AG04450 (cell line): ENCODE results near the gene HS6ST2. TPM values are rescaled to one million over a fixed set of nuclear protein-coding genes. Genes with fewer than 3 reads are reported as not detected.

ENCODE experiments used
- CTCF ChIA-PET: fragments of 300-600, 350-600 bp; formaldehyde crosslinking; extraction: SDS; loops from one replicate; lab custom pipeline; 2022; ENCODE audit warnings: antibody characterized with exemption, inconsistent platforms; lab: Charles Lee
- POLR2A ChIA-PET: fragments of 350-600 bp; formaldehyde crosslinking; extraction: SDS; loops from one replicate; lab custom pipeline; 2021; ENCODE audit warnings: antibody characterized with exemption, inconsistent platforms; lab: Yijun Ruan, JAX
- DNase-seq: peaks from one replicate; pipeline ENCODE4 v3.0.0-alpha.2; 2011; ENCODE audit warnings: low read depth, low spot score
- H3K27ac ChIP-seq: one replicate; pipeline ENCODE4 v1.5.1; 2012; ENCODE audit warnings: low read depth, low read length, control low read depth
- H3K27me3 ChIP-seq: one replicate; pipeline ENCODE4 v1.6.0; 2012; ENCODE audit warnings: low read length; ENCODE audit not compliant: control insufficient read depth, insufficient read depth
- H3K4me3 ChIP-seq: 2 replicates; pipeline ENCODE4 v1.5.1; 2011; ENCODE audit warnings: mild to moderate bottlenecking, low read depth, low read length, control low read depth
- H3K9me3 ChIP-seq: 2 replicates; pipeline ENCODE4 v1.5.1; 2012; ENCODE audit warnings: low read length; ENCODE audit not compliant: control insufficient read depth, insufficient read depth
- CTCF ChIP-seq: IDR thresholded peaks from 2 replicates; pipeline ENCODE4 v1.5.1; 2011; ENCODE audit warnings: low read depth, low read length, control low read depth, inconsistent platforms
- polyA plus RNA-seq: library from polyadenylated mRNA; depleted of rRNA; stranded (reverse); fragments of >200 nt; gene quantifications from 2 replicates; pipeline ENCODE4 v1.2.3, GENCODE V29; 2011

The HS6ST2 gene
- polyA plus RNA-seq, 1 experiment = not detected

GRCh38 chrX:132602701-132603100, 355.7 kb downstream of the HS6ST2 start:
- POLR2A ChIA-PET = no interaction called here
- DNase-seq = no peak
- no peaks in the 10 kb centered on the region for H3K27me3 ChIP-seq
- CTCF ChIA-PET = interaction anchor here (0.9 kb wide), 1 partner anchor 310 kb away, joined by 3 read pairs; no protein-coding TSS in a partner anchor
- H3K27ac ChIP-seq = no peak overlapping the region
- no peaks in the 10 kb centered on the region for H3K9me3 ChIP-seq
- TF ChIP-seq CTCF = no peak
- no peak overlapping the region for H3K4me3 ChIP-seq

GRCh38 chrX:132594999-132595398, 363.4 kb downstream of the HS6ST2 start:
- no peak overlapping the region for H3K27ac ChIP-seq
- ChIA-PET CTCF (interaction anchor here (2.7 kb wide), 1 partner anchor 302 kb away, joined by 10 read pairs; no protein-coding TSS in a partner anchor), POLR2A (no interaction called here)
- no peak for TF ChIP-seq CTCF
- no peak for DNase-seq
- H3K9me3 ChIP-seq = no peaks in the 10 kb centered on the region
- H3K27me3 ChIP-seq = no peaks in the 10 kb centered on the region
- H3K4me3 ChIP-seq = no peak overlapping the region

GRCh38 chrX:132594129-132594528, 364.3 kb downstream of the HS6ST2 start:
- Histone ChIP-seq H3K4me3 (no peak overlapping the region), H3K9me3 (no peaks in the 10 kb centered on the region), H3K27me3 (no peaks in the 10 kb centered on the region), H3K27ac (no peak overlapping the region)
- ChIA-PET POLR2A (no interaction called here), CTCF (interaction anchor here (2.7 kb wide), 1 partner anchor 301 kb away, joined by 10 read pairs; no protein-coding TSS in a partner anchor)
- no peak for DNase-seq
- no peak for TF ChIP-seq CTCF

- Histone ChIP-seq H3K27ac (no peak overlapping the region), H3K4me3 (no peak overlapping the region), H3K9me3 (no peaks in the 10 kb centered on the region), H3K27me3 (no peaks in the 10 kb centered on the region)
- no peak; the same call in 1 of the 2 replicates for TF ChIP-seq CTCF
- ChIA-PET CTCF (interaction anchor here (2.7 kb wide), 1 partner anchor 300 kb away, joined by 10 read pairs; no protein-coding TSS in a partner anchor), POLR2A (no interaction called here)
- DNase-seq = no peak
Measured at GRCh38 chrX:132592880-132593279, 365.5 kb downstream of the HS6ST2 start.

GRCh38 chrX:132591719-132592275, 366.6 kb downstream of the HS6ST2 start:
- DNase-seq = no peak
- H3K4me3 ChIP-seq = no peak overlapping the region
- ChIA-PET POLR2A (no interaction called here), CTCF (no interaction called here)
- no peak for TF ChIP-seq CTCF
- H3K9me3 ChIP-seq = no peaks in the 10 kb centered on the region
- H3K27ac ChIP-seq = no peak overlapping the region
- H3K27me3 ChIP-seq = no peaks in the 10 kb centered on the region
